Nephron progenitor cell (in vitro differentiated cells): ENCODE results near the gene C3.
A peak's percentile ranks its signal among the peaks of the same experiment; 100 is the strongest.
"Not testable (repeated sequence)": the region's sequence is repeated elsewhere in the genome, so short reads cannot be mapped to it uniquely, and the experiment has no call there.

Source experiments
- DNase-seq: peaks from one replicate; pipeline ENCODE4 v3.0.0; 2021
- H3K27ac Mint-ChIP-seq: 2 replicates; pipeline ENCODE4 v1.8.0; 2021; ENCODE audit warnings: mild to moderate bottlenecking, moderate library complexity, mixed read lengths
- H3K27me3 Mint-ChIP-seq: 2 replicates; pipeline ENCODE4 v1.8.0; 2021; ENCODE audit warnings: mild to moderate bottlenecking, low read depth, mixed read lengths; ENCODE audit not compliant: poor library complexity
- H3K36me3 Mint-ChIP-seq: 2 replicates; pipeline ENCODE4 v1.8.0; 2021; ENCODE audit warnings: low read depth, mixed read lengths
- H3K4me1 Mint-ChIP-seq: 2 replicates; pipeline ENCODE4 v1.8.0; 2021; ENCODE audit warnings: mixed read lengths
- H3K4me3 Mint-ChIP-seq: 2 replicates; pipeline ENCODE4 v1.8.0; 2021; ENCODE audit warnings: mild to moderate bottlenecking, moderate library complexity, mixed read lengths
- H3K9me3 Mint-ChIP-seq: 2 replicates; pipeline ENCODE4 v1.8.0; 2021; ENCODE audit warnings: mild to moderate bottlenecking, moderate library complexity, mixed read lengths
- TF ChIP-seq, protein P1 (sequence below): fragments of 200-600 bp; sonication (generic); IDR thresholded peaks from 2 replicates; pipeline ENCODE4 v1.5.0; 2021; ENCODE audit warnings: antibody characterized with exemption

Gene C3

DNA sequence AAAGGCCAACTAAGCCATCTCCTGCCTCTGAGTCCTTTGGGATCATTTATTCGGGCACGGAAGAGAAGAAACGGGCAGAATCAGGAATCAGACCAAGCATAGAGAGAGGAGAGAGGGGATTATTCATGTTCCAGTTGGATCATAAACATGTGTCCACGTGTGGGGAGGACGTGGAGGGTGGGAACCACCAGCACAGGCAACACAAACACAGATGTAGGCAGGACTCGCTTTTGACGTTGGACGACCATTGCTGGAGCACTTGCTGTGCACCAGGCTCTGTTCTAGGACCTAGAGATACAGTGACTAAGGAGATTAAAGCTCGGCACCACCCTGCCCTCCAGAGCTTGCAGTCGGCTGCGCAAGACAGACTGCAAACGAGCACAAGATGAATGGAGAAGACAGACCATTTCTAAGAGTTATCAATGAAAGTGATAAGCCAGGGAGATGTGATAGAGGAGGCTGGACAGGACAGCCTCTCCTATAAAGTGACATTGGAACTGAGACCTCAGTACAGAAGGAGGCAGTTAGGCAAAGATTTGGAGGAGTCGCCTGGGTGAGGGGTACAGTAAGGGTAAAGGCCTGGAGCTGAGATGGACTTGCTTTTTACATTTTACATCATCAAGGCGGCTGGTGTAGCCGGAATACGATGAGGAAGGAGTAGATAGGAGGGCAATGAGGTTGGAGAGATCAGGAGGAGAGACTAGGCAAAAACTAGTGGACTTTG, 46.1 kb upstream of the C3 start:
- Mint-ChIP-seq H3K36me3 (no peaks in the 10 kb centered on the region), H3K27ac (no peak overlapping the region), H3K27me3 (peaks cover 50% of the 10 kb centered on the region), H3K4me1 (peaks cover 16% of the 10 kb centered on the region), H3K4me3 (peak overlapping the region; percentile 72), H3K9me3 (no peaks in the 10 kb centered on the region)
- no peak for DNase-seq
- TF ChIP-seq, protein P1, sequence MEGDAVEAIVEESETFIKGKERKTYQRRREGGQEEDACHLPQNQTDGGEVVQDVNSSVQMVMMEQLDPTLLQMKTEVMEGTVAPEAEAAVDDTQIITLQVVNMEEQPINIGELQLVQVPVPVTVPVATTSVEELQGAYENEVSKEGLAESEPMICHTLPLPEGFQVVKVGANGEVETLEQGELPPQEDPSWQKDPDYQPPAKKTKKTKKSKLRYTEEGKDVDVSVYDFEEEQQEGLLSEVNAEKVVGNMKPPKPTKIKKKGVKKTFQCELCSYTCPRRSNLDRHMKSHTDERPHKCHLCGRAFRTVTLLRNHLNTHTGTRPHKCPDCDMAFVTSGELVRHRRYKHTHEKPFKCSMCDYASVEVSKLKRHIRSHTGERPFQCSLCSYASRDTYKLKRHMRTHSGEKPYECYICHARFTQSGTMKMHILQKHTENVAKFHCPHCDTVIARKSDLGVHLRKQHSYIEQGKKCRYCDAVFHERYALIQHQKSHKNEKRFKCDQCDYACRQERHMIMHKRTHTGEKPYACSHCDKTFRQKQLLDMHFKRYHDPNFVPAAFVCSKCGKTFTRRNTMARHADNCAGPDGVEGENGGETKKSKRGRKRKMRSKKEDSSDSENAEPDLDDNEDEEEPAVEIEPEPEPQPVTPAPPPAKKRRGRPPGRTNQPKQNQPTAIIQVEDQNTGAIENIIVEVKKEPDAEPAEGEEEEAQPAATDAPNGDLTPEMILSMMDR = no peak

DNA sequence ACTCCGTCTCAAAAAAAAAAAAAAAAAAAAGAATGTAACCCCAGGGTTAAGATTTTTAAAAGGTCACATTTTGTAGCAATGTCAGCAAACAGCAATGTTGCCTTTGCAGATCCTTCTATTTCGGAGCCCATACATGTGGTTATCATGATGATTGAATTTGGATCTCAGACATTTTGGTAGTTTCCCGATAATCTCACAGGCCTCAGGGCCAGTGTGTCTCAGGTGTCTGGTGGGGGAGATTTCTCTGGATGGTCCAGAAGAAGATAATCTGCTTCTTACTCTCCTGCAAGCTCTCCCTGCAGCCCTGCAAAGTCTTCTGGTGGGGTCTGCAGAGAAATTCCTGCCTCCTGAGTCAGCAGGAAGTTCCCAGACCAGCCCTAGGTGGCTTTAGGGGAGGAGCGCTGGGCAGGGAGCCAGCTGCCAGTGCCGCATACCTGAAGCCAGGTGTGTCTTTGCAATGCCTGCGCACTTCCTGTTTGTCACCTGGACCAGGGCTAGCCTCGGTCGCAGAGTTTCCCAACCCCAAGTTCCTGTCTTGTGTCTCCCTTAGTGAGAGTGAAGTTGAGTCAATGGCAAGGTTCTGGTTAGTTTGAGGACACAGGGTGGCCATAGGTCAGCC, 45.4 kb upstream of the C3 start:
- H3K4me3 Mint-ChIP-seq = peak overlapping the region; percentile 72
- H3K9me3 Mint-ChIP-seq = no peaks in the 10 kb centered on the region
- DNase-seq = no peak
- H3K4me1 Mint-ChIP-seq = peaks cover 16% of the 10 kb centered on the region
- H3K27ac Mint-ChIP-seq = no peak overlapping the region
- H3K27me3 Mint-ChIP-seq = peaks cover 50% of the 10 kb centered on the region
- H3K36me3 Mint-ChIP-seq = no peaks in the 10 kb centered on the region
- TF ChIP-seq, protein P1 = no peak

DNA sequence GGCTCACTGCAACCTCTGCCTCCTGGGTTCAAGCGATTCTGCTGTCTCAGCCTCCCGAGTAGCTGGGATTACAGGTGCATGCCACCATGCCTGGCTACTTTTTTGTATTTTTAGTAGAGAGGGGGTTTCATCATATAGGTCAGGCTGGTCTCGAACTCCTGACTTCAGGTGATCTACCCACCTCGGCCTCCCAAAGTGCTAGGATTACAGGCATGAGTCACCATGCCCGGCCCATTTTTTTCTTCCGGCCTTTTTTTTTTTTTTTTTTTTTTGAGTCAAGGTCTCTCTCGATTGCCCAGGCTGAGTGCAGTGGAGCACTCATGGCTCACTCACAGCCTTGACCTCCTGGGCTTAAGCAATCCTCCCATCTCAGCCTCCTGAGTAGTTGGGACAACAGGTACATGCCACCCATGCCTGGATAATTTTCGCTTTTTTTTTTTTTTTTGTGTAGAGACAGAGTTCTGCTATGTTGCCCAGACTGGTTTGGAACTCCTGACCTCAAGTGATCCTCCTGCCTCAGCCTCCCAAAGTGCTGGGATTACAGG, 41.9 kb upstream of the C3 start:
- H3K9me3 Mint-ChIP-seq, H3K36me3 Mint-ChIP-seq, DNase-seq, H3K4me3 Mint-ChIP-seq, H3K27ac Mint-ChIP-seq: not testable (repeated sequence)
- Mint-ChIP-seq H3K27me3 (peaks cover 29% of the 10 kb centered on the region), H3K4me1 (peaks cover 12% of the 10 kb centered on the region)

DNA sequence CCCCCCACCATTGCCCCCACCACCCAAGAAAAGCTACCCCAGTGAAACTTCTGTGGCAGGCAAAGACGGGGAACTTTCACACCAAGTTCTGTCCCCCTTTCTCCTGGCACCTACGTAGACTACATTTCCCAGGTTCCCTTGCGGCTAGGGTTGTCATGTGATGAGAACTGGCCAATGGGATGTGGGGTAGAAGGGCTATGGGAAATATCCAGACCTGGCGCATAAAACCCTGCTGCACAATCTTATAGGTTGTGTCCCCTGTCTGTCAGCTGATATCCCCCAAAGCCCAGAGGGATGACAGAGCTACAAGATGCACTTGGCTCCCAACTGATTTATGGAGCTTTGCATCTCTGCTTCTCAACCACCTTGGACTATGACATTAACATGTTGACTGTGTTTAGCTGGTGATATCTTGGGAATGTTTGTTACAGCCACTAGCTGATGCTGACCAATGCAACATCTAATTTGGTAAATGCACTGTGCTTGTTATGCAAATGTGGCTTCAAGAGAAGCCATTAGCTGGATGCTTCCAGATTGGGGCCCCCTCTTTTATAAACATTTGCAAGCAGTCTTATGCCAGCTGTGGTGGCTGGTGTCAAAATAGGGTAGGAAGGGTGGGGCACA, 40.7 kb upstream of the C3 start:
- no peak for DNase-seq
- no peak overlapping the region for H3K4me3 Mint-ChIP-seq

DNA sequence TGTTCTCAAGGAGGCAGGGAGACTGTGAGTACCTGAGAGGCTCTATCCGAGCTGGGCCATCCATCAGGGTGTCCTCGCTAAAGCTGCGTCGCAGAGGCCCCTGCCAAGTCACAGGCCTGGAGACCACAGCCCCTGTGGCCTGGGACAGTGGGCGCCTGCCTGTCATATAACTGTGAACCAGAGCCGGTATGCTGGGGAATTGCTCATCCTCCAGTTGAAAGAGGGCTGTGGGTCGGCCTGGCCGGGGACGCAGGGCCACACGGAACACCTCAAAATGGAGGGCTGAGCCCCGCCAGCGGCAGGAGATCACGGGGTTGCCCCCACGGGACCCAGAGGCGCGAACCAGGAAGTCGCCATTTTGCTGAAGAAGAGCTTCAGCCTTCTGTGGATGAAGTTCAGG, 40.2 kb upstream of the C3 start:
- no peak for DNase-seq
- Mint-ChIP-seq H3K4me1 (no peaks in the 10 kb centered on the region), H3K36me3 (no peaks in the 10 kb centered on the region), H3K27ac (no peak overlapping the region), H3K4me3 (no peak overlapping the region), H3K27me3 (peaks cover 13% of the 10 kb centered on the region), H3K9me3 (no peaks in the 10 kb centered on the region)
- TF ChIP-seq, protein P1 = no peak

More for the DNA sequence above, 40.7 kb upstream of the C3 start:
- Mint-ChIP-seq H3K9me3 (no peaks in the 10 kb centered on the region), H3K27ac (no peak overlapping the region), H3K27me3 (peaks cover 18% of the 10 kb centered on the region), H3K36me3 (no peaks in the 10 kb centered on the region), H3K4me1 (peaks cover 2% of the 10 kb centered on the region)
- TF ChIP-seq, protein P1 = no peak

DNA sequence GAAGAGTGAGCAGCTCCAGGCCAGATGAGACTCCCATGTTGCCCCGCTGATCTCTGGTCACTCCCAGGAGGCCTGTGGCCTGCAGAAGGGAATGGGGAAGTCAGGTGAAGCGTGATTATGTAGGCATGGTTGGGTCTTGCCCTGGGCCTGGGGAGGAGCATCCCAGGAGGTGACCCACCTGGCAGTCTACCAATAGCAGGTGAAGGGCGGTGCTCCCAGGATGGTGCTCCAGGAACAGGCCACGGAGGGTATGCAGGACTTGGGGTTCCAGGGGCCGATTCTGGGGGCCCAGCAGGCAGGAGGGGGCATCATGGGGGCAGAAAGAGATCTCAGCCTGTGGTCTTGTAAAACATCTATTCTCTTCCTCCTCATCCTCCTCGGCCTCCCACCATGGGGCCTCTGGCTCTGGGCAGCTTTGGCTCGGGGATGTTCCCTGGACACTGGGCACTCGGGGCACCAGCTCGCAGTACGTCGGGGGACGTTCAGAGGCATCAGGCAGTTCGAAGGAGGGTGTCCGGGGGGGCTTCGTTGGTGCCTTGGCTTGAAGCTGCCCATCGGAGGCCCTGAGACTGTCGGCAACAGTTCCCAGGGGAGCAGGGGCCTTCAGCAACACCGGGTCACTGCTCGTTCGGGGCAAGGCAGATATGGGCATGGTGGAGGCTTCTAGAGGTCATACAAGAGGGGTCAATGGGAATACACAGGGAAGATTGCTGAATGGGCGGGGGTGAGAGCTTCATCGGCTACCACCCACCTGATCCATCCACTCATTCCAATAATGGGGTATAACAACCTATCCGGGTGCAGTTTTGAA, 34.4 kb upstream of the C3 start:
- peaks cover 6% of the 10 kb centered on the region for H3K4me1 Mint-ChIP-seq
- H3K27ac Mint-ChIP-seq = no peak overlapping the region
- H3K4me3 Mint-ChIP-seq = no peak overlapping the region
- H3K27me3 Mint-ChIP-seq = peaks cover 11% of the 10 kb centered on the region
- TF ChIP-seq, protein P1 = no peak
- H3K36me3 Mint-ChIP-seq = peaks cover 11% of the 10 kb centered on the region
- no peak for DNase-seq
- no peaks in the 10 kb centered on the region for H3K9me3 Mint-ChIP-seq
